GM10847 (cell line): ENCODE results near the gene PPP1R14C.

Source experiments
- POLR2A ChIP-seq: IDR thresholded peaks from 2 replicates; pipeline ENCODE4 v1.6.1; 2011; ENCODE audit not compliant: insufficient read length; ENCODE audit errors: extremely low read depth

PPP1R14C gene

GRCh38 chr6:150176659-150177058 lies 33.8 kb downstream of the PPP1R14C start:
- no peak for TF ChIP-seq POLR2A

GRCh38 chr6:150177259-150177951 lies 34.6 kb downstream of the PPP1R14C start:
- TF ChIP-seq POLR2A: no peak

DNA sequence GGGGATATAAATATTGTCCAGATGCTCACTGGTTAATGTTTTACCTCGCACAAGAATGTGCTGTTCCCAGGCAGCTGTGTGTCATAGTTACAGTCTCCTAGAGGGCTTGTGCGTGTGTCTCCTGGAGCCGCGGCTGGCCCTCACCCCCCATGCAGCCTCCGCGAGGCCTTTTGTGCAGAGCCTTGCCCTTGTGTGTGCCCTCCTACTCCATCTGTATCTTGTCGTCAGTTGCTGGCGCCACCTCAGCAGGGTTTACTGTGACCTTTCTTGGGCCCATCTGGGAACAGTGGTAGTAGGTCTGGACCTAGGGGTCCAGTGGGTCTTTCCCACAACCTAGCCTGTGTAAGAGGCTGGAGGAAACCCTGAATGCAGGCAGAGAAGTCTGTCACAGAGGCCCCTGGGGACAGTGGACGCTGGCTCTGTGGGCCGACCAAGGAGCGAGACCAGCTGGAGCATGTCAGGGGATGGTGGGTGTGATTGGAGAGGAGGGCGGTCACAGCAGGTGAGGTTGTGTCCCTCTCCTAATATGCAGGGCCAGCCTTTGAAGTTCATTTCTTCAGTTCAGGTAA lies 35.2 kb downstream of the PPP1R14C start:
- TF ChIP-seq POLR2A: no peak

GRCh38 chr6:150179030-150179429 lies 36.2 kb downstream of the PPP1R14C start:
- no peak for TF ChIP-seq POLR2A

DNA sequence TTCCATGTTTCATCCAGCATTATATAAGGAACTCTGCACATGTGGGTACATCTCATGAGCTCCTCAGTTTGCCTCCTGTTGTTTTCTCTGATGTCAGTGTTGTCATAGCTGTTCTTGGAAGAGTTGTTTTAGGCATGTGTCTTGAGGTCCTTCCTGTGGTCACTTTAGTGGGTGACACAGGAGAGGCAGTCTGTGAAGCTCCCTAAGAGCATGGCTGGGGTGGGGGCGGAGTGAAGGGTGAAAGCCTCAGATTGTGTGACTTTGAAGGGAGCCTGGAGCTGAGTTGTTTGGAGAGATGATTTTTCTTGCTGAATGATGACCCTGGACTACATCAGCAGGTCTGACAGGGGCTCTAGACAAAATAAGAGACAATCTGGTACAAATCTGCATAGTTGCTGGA lies 37.7 kb downstream of the PPP1R14C start:
- TF ChIP-seq POLR2A: no peak

DNA sequence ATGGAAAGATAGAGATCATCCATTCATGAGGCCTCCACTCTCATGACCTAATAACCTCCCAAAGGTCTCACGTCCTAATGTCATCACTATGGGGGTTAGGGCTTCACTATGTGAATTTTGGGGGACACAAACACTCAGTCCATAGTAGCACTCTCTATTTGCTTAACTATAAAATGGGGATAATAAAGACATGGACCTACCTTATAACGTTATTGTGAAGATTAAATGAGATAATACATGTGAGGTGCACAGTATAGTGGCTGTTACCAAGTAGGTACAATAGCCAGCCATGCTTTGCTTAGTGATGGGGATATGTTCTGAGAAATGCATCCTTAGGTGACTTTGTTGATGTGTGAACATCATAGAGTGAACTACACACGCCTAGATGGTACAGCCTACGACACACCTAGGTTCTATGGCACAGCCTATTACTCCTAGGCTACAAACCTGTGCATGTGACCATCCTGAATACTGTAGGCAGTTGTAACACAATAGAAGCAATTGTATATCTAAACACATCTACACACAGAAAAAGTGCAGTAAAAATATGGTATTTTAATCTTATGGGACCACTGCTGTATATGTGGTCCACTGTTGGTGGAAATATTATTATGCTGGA lies 39.7 kb downstream of the PPP1R14C start:
- no peak for TF ChIP-seq POLR2A

- no peak for TF ChIP-seq POLR2A
These were observed 40.3 kb downstream of the PPP1R14C start for GRCh38 chr6:150183105-150183504.

DNA sequence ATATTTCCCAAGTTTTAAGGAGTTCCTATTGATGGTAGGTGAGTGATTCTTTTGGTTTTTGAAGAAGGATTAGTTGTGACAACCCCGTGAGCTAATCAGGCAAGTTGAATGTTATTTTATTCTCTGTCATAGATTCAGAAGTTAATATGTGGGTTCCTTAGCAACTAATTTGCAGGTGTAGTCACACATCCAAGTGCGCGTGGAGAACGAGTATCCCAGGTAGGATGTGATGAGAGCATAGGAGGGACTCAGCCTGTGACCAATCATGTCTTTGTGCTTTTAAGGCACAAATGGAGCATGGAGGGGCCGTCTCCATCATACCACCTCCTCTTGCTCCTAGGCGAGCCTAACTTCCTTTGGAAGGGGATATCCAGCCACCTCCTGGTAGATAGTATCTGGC lies 41.1 kb downstream of the PPP1R14C start:
- no peak for TF ChIP-seq POLR2A

DNA sequence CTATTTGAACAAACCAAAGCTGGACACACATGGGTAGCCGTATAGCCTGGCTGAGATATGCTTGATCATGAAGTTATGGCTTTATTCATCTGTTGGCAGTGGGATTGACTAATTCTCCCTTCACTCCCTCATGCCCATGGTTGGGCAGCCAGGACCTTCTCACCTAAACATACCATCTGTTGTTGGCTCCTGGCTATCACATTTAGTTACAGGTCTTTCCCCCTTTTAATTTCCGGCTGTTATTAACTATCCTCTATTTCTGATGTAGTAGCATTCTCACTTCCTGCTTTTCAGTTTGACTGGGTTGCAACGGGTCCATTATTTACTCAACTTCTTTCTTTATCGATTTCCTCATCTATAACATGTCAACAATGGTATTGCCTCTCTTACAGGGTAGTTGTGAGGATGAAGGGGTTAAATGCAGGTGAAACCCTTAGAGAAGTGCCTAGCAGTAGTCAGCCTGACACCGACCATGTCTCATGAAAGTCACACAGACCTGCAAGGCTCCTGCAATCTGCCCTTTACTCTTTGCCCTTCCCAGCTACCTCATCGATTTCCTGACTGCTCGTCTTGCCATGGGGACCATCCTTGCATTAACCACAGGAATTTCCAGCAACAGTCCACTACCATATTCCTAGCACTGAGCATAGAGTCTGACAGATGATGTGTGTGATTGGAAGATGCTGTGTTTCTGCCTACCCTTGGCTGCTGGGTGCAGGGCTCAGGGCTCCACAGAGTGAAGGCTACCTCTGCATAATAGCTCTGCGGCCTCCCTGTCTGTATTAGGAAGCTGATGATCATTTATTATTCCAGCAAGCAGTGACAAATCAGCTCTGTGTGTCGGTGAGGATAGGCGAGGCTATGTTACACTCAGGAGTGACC lies 42.2 kb downstream of the PPP1R14C start:
- no peak for TF ChIP-seq POLR2A

DNA sequence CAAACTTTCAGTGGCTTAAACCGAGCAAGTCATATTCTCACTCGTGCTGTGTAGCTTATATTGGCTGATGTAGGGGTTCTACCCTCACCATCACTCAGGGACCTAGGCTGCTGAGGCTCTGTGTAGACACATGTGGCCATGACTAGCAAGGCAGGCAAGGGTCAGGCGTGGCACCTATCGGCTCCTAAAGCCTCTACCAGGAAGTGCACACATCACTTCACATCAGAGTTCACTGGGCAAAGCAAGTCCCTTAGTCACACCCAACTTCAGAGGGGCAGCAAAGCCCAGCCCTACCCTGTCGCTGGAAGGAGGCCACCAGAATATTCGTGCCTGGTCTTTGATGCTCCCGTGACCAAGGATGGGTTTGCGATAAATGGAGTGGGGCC lies 42.9 kb downstream of the PPP1R14C start:
- TF ChIP-seq POLR2A: no peak

DNA sequence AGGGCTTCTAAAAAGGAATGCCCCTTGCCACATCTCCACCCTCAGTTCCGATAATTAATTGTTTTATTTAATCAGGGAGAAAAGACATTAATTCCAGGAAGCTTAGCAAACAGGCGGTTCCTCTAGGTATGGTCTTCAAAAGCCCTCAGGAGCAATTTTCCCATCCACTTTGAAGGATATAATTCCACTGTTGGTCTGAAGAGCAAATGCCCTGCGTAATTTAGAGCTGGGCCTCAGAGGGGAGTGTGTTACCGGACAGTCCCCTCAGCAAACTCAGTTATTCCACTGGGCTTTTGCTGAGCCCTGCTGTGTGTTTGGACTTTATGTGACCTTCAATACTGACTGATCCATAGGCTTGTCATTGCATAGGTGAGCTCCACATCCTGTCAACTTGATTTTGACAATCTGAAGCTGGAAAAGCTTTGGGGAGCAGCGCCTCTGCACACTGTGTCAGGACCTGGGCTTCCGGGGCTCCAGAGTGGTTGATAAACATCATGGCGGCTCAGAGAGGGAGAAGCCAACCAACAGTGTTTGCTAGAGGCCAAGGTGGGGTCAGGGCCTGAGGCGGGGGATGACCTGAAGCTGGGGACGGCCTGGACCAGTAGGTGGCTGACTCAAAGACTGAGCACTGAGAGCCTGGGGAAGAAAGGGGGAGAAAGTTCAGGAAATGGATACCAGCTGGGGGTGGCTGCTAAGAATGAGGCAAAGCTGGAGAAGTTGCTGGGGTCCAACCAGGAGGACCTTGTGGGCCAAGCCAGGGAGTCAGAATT lies 43.5 kb downstream of the PPP1R14C start:
- no peak for TF ChIP-seq POLR2A

DNA sequence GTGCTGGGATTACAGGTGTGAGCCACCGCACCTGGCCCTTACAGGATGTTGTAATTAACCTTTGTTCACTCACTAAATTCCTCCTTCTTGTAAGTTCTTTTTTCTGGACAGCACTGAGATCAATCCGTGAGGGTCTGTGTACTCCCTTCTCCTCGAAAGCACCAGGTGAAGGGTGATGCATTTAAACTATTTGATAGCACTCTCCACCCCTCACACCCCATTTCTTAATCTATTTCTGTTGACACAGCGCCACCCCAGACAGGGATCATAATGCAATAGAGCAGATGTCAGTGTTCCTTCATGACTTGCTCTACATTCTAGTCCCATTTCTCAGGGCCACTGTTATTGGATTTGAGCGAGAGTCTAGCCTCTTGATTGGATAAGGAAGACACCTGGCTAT lies 46.3 kb downstream of the PPP1R14C start:
- no peak for TF ChIP-seq POLR2A

DNA sequence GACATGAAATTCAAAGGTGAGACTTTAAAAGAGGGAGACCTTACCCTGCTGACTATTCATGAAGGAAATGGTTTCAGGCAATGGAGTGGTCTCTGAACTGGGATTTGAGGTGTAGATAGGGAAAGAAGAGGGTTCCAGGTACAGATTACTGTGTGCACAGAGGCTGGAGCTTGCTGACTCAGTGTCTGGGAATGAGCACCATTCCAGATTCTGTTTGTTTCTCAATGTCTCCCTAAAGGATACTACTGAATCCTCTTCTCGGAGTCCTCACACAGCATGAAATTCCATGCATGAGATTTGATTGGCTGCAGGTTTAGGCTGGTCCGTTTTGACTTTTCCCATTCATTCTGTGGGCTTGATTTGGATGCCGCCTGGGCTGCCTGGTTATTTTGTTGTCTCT lies 49.0 kb downstream of the PPP1R14C start:
- no peak for TF ChIP-seq POLR2A

DNA sequence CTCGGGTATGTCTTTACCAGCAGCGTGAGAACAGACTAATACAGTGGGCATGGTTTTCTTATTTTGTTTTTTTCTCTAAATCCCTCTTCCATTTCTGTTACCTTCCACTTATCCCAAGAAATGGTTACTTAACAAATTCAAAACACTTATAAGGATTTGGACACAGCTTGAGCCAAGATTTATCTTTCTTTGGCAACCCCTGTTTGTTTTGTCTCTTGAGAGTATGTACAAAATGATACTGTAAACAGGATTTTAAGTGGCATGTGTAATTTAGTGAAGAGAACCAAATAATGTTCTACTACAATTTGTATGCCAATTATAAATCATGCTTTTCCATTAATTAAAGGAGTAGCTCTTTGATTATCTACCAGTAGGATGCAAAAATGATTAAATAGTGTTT lies 51.4 kb downstream of the PPP1R14C start:
- TF ChIP-seq POLR2A: no peak

DNA sequence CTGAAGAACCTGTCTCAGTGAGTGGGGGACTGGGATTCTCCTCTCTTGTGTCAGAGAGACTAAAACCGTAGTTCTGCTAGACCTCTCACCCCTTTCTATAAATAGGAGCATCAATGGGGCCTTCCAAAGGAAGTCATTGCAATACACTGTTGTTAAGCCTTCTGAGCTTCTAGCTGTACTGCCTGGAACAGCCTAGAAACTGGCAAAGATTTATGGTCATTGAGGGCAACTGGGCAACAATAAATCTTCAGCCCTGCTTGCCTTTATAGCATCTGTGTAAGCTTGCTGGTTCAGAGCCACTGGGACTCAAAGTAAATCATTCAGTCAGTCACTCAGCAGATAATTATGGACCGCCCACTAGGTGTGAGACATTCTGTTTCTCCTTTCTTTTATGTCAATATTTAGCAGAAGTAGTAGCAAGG lies 53.2 kb downstream of the PPP1R14C start:
- TF ChIP-seq POLR2A: no peak
